ENCODE data around the gene ESPNL. TPM values are rescaled to one million over a fixed set of nuclear protein-coding genes. Genes with fewer than 3 reads are reported as not detected.
"Not testable (repeated sequence)": the region's sequence is repeated elsewhere in the genome, so short reads cannot be mapped to it uniquely, and the experiment has no call there.

Gene ESPNL
- total RNA-seq, 1 donor from 2014 or later: 2.4 TPM

DNA sequence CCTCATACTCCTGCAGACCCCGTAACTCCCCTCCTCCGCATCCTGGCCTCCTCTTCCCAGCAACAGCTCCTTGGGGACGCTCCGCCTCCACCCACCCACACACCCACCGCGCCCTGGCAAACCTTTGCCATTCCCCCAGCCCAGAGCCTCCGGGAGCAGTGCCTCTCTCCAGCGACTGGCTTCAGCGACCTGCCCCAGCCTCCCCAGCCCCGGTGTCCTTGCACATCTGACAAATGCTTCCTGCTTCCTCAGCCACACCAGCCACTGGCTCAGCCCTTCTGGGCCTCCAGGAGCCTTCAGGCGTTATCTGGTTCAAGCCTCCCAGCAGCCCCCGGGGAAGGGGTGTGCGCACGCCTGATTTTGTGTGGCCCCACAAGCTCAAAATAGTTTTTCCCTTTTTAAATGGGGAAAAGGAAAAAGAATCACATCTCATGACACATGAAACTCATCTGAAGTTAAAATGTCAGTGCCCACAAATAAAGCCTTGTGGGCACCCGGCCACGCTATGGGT is 14.2 kb downstream of the ESPNL start:
- no peak for DNase-seq (ENCODE audit: low spot score)

DNA sequence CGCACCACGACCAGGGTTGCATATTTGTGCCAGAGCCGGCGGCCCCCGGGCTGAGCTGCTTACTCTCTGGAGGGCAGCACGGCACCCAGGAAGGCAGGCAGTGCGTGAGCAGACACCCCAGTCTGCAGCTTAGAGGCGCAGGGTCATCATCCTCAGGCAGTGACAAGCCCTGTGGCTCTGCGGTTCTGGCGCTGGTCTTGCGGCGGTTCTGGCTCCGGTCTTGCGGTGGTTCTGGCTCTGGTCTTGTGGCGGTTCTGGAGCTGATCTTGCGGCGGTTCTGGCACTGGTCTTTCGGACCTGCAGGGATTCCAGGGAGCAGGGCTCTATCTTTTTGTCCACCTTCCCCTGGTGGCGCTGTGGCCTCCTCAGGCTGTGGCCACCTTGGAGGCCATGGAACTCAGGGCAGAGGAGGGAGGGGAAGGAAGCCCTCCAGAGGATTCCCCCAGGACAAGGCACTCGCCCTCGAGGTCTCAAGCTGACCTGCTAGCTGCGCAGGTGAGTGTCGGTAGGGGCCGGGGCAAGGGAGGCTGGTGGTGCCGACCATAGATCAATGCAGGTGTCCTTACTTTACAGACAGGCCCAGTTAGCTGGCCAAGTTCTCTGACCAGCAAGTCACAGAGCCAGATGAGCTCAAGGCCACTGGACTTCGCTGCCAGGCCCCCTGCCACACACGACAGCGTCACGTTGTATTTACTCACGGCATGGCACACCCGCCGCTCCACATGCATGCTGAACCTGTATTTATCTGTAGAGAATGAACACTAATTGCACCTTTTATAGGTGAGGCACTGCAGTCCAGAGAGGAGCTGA is 14.9 kb downstream of the ESPNL start:
- DNase-seq (ENCODE audit: low spot score): no peak

DNA sequence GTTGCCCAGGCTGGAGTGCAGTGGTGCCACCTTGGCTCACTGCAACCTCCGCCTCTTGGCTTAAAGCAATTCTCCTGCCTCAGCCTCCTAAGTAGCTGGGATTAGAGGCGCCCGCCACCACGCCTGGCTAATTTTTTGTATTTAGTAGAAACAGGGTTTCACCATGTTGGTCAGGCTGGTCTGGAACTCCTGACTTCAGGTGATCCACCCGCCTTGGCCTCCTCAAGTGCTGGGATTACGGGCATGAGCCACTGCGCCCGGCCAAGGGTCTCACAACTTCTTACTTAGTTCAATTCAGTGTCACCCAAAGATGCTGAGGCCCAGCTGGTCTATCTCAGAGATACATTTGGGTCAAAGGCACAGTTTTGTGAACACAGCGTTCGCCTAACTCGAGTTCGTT is 15.6 kb downstream of the ESPNL start:
- not testable (repeated sequence) for DNase-seq (ENCODE audit: low spot score)

DNA sequence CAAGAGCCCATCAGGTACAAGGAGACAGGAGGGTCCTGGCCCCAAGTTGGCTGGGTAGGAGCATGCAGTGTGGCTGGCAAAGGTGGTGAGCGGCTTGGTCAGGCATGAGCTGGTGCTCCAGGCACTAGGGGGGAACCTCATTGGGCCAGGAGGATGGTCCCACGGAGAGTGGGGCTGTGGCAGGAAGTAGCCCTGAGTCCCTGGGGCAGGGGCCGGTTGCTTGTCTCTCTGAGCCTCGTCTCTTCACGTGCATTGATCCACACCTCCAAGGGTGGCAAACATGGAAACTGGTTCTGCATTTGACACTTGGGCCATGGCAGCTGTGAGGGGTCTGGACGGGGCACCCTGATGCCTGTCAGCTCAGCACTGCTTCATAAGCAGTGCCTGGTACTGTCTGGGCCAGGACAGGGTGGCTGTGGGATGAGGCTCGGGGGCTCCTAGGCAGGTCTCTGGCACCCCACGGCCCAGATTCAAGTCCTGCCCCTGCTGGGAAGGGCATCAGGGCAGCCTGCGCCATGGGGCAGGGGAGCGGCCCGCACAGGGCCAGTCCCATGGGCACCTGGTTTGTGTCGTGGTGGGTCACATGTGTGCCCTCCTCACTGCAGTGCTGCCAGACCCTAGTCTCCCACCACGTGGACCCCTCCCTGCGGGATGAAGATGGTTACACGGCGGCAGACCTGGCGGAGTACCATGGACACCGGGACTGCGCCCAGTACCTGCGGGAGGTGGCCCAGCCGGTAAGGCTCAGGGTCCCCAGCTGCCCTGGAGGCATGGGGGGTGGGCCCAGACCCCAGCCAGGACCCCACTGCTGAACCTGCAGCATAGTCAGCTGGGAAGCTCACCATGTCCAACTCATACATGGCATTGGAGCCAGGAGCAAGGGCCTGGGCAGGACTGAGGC is 16.4 kb downstream of the ESPNL start:
- DNase-seq (ENCODE audit: low spot score): no peak

DNA sequence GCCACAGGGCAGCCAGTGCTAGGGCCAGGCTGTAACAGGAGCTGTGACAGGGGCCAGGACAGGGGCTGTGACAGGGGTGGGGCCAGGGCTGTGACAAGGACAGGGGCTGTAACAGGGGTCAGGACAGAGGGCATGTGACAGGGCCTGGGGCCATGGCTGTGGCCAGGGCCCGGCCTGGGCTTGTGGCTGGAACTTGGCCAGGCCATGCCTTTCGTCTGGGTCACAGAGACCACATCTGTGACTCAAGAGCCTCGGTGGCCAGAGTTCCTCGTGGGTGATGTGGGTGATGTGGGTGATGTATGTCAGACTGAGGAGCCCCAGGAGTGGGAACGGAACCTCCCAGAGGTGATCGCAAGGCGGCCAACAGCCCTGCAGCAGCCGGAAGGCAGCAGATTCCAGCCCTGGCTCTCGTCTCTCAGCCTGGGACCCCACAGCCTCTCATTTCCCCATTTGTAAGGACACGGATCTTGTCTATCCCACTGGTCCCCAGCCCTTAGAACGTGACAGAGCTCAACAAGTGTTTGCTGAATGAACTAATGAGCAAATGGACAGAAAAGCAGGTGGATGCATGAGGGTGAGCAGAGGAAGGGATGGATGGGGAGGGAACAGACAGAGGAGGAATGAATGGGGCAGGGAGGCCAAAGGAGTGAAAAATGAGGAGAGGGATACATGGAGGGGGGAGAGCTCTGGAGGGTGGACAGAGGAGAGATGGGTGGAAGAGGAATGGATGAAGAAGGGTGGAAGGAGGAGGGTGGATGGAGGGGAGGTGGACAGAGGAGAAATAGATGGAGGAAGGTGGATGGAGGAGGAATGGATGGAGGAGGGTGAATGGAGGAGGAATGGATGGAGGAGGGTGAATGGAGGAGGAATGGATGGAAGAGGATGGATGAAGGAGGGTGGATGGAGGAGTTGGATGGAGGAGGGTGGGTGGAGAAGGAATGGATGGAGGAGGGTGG is 17.3 kb downstream of the ESPNL start:
- DNase-seq (ENCODE audit: low spot score): no peak

DNA sequence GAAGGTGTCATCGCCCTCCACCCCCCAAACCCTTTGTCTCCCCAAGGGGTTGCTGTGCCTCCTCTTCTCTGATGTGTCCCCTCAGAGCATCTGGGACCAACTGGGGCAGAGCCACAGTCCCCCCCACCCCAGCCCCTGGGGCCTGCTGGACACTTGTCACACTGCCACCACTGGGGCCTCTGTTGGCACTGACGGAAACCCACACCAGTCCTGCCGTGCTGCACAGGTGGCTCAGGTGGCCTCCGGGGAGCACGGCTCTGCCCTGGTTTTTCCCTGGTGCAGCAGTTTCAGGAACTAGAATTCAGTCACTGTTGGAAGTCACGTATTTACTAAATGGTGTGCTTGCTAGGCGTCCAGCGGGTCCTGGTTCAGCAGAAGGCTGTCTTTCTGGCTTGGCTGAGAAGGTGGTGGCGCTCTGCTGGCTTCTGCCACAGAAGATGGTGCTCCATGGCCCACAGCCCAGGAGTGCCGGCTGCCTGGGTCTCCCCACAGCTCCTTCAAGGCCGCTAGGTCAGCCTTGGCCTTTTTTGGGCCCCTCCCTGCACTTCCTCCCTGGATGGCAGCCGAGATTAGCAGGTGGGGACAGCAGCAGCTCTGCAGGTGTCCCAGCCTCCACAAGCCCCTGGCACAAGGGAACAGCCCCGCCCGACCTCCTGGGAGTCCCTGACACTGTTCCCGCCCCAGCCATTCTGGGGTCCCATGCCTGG is 19.8 kb downstream of the ESPNL start:
- no peak for DNase-seq (ENCODE audit: low spot score)

DNA sequence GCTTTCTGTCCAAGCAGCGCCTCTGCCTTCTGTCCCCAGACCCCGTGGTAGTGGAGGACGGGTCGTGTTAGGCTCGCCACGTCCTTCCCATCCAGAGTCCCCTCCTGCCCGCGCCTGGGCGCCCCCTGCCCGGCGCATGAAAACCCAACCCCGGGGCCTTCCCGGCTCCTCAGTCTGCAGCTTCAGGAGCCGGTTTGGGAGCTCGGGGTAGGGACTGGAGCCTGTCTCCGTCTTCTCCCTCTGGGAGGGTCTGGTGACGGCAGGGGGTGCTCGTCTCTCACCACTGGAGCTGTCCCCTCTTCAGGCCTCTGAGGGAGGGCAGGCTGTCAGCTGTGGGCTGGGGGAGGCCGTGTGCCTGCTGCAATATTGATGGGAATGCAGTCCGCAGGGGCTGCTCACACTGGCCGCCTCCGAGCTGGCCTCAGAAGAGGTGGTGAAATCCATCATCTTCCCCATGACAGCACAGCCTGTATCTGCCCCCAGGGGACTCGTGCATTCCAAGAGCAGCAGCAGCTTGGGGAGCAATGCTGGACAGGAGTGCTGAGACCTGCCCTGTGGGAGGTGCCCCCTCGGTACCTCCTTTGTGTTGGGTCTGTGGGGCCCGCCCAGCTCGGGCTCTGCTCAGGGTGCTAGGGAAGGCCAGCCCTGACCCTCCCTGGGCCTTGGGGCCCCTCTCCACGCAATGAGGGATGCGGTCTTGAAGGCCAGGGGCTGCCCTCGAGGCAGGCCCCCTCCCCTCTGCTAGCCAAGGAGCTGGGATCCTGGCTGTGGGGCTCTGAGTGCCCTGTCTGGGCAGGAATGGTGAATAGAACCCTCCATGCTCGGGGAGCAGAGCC is 20.5 kb downstream of the ESPNL start:
- no peak for DNase-seq (ENCODE audit: low spot score)

DNA sequence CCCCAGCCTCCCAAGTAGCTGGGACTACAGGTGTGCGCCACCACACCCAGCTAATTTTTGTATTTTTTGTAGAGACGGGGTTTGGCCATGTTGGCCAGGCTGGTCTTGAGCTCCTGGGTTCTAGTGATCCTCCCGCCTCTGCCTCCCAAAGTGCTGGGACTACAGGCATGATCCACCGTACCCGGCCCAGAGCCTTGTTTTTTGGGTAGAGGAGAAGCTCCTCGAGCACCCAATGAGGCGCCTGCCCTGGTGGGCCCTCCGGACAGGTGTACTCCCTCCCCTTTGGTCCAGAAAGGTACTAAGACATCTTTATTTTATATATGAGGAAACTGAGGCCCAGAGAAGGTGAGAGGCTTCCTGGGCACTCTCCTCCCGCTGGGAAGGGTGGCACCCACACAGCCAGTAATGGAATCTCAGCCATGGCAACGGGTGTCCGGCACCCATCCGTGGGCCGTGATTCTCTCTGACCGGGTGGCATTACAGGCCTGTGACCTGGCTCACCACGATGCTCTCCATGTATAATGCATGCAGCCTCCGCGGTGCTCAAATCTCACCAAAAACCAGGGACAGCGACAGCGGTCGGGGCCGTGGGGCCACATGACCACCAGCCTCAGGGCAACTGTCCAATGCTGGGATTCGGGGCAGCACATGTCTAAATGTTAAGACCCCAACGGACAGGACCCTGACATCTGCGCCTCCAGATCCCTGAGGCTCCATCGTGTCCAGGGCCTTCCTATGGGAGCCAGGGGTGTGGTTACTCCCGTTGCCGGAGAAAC is 21.6 kb downstream of the ESPNL start:
- DNase-seq (ENCODE audit: low spot score): no peak

DNA sequence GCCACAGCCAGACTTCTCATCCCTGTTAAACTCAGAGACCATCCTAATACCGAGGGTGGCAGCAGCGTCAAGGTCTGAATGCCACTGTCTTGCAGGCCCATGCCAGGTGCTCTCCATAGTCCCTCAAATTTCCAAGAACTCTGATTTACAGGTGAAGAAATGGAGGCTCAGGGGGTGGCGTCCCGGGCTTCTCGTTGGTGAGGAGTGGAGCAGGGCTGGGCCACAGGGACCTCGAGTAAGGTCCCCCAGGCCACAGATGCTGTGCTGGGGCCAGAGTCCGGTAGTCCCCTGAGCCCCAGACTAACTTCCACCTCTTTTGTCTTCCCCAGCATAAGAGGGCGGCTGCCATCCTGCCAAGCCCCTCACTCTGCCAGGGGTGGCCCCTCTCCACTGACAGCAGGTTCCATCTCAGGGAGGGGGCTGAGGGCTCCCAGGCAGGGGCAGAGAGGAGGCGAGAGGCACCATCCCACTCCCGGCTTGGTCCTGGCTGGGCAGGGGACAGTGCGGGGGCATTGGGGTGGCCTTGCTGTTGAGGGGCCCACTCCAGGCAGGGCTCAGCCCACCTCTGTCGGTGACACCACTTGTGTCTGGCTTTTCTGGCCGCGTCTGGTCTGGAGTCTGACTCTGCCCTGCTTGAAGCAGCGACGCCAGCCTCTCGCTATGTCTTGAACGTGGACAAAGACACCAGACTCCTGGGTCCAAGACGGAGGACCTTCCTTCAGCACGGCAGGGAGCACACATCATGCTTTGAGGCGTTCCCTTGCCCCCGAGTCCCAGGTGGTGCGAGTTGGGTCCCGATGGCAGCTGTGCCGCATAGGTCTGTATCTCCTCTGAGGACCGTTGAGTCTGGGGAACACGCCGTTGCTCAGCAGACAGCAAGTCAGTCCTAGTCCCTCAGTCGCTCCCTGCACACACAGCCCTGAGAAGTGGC is 22.4 kb downstream of the ESPNL start:
- no peak for DNase-seq (ENCODE audit: low spot score)

DNA sequence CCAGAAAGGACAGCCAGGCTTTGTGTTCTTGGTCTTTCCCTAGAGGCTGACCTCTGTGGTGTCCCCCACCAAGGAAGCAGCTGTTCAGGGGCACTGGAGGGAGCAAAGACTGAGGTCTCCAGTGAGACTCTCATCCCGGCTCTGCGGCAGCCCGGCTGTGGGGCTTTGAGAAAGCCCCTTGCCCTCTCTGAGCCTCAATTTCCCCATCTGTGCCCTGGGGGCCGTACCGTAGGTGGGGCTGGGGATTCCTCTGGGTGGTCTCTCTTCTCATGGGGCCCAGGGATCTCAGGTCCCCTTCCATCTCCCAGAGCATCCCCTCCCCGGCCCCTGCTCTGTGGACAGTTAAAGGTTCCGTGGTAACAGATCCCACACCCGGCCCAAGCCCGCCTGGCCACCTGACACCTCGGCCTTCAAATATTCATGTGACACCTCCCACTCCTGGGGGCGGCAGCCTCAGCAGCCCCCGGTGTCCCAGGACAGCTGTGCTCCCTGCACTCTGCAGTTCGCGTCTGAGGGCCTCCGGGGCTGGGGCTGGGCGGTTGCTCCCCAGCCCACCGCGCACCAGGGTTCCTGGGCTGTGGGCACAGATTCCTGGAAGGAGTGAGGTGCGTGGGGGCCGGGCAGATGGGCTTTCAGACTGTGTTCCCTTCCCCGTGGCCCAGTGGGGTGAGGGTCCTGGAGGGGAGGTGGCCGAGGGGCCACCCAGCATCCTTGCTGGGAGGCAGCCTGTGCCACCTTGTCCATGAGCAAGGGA is 23.3 kb downstream of the ESPNL start:
- DNase-seq (ENCODE audit: low spot score): no peak

DNA sequence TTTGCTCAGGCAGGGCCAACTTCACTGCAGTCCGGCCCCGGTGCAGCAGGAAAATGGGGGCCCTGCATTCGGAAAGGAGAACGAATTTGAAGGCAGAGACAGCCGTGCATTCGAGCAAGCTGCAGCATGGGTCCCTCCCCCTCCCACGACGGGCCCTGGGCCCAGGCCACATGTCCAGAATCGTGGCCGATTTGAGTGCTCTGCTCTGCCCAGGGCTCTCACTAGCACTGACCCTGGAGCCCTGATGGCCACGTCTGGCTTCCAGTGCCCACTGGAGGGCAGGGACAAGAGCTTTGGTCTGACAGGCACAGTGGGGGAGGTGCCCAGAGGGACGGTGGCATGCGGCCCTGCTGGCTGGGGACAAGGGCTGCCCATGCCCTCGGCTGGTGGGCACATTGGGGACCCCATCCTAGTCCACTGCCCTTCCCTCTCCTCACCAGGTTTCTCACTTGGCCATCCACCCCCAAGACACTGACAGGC is 23.9 kb downstream of the ESPNL start:
- no peak for DNase-seq (ENCODE audit: low spot score)

DNA sequence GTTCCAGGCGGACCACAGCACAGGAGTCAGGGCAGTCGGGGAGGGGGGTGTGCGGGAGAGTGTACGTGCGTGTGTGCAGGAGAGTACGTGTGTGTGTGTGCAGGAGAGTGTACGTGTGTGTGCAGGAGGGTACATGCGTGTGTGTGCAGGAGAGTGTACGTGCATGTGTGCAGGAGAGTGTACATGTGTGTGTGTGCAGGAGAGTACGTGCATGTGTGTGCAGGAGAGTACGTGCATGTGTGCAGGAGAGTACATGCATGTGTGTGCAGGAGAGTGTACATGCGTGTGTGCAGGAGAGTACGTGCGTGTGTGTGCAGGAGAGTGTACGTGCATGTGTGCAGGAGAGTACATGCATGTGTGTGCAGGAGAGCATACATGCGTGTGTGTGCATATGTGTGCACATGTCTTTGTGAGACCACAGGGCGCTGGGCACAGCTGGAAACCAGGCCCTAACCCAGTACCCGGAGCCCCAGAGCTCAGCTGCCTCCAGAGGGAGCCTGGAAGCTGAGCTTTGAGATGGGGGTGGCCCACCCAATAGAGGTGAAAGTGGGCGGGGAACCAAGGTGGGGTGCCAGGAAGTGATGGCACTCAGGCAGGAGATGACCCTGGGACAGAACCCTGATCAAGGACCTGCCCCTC is 24.5 kb downstream of the ESPNL start:
- no peak for DNase-seq (ENCODE audit: low spot score)

DNA sequence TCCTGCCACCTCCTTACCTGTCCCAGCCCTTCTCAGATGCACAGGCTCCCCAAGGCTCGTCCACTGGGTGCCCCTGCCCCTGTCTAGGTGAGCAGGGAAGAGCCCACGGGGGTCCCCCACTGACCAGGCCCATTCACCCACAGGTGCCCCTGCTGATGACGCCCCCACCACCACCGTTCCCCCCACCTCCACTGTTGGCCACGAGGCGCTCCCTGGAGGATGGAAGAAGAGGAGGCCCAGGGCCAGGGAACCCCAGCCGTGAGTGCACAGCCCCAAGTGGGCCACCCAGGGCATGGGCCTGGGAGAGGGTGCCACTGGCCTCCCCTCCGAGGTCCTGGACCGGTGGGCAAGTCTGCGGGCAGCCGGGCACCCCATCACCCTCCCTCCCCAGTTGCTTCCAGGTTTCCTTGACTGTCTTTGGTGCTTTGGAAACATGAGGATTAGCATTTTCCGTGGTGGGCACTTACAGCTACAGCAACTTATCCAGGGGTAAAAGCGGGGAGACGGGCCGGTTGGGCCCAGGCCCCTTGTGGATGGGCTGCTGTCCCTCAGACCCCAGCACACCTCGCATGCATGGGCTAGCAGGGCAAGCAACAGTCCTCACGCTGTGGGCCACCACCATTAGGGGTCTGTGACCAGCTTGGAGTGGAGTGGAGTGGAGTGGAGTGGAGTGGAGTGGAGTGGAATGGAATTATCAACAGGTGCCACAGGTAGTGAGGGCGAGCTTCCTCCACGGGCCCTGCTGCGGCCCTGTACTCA is 25.2 kb downstream of the ESPNL start:
- no peak for DNase-seq (ENCODE audit: low spot score)

DNA sequence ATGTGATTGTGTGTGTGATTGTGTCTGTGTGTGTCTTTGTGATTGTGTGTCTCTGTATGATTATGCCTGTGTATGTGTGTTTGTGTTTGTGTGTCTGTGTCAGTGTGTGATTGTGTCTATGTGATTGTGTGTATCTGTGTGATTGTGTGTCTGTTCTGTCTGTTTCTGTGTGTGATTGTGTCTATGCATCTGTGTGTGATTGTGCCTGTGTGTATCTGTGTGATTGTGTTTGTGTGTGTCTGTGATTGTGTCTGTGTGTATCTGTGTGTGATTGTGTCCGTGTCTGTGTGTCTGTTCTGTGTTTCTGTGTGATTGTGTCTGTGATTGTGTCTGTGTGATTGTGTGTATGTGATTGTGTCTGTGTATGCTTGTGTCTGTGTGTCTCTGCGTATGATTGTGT is 26.2 kb downstream of the ESPNL start:
- DNase-seq (ENCODE audit: low spot score): no peak

DNA sequence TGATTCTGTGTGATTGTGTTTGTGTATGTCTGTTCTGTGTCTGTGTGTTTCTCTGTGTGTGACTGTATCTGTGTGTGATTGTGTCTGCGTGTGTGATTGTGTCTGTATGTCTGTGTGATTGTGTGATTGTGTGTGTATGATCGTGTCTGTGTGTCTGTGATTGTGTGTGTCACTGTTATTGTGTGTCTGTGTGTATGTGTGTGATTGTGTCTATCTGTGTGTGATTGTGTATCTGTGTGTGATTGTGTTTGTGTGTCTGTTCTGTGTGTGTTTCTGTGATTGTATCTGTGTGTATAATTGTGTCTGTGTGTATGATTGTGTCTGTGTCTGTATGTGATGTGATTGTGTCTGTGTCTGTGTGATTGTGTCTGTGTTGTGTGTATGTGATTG is 26.6 kb downstream of the ESPNL start:
- no peak for DNase-seq (ENCODE audit: low spot score)
